HepG2 (cell line): ENCODE results near the gene GAPDH. TPM values are rescaled to one million over a fixed set of nuclear protein-coding genes. Genes with fewer than 3 reads are reported as not detected.
A peak's percentile ranks its signal among the peaks of the same experiment; 100 is the strongest.

Experiments used
- ATAD3A ChIP-seq: sonication (generic); formaldehyde crosslinking; IDR thresholded peaks from 2 replicates; pipeline ENCODE4 v1.4.0; 2020; ENCODE audit warnings: missing genetic modification reagents
- CENPT ChIP-seq: sonication (generic); formaldehyde crosslinking; IDR thresholded peaks from 2 replicates; pipeline ENCODE4 v1.8.0; 2022; ENCODE audit warnings: low read depth, mild to moderate bottlenecking, moderate library complexity, missing genetic modification reagents
- FOXK2 ChIP-seq: fragments of 450-650 bp; IDR thresholded peaks from 2 replicates; pipeline ENCODE4 v1.6.1; 2016
- ISX ChIP-seq: sonication (generic); formaldehyde crosslinking; conservative IDR thresholded peaks from 2 replicates; pipeline ENCODE4 v1.5.0; 2020; ENCODE audit warnings: missing genetic modification reagents
- JDP2 ChIP-seq: sonication (generic); formaldehyde crosslinking; IDR thresholded peaks from 2 replicates; pipeline ENCODE4 v1.8.1; 2022; ENCODE audit warnings: missing genetic modification reagents, borderline replicate concordance
- KAT7 ChIP-seq: IDR thresholded peaks from 2 replicates; pipeline ENCODE4 v1.6.1; 2018; ENCODE audit warnings: borderline replicate concordance, missing compliant biosample characterization
- MYNN ChIP-seq: sonication (generic); formaldehyde crosslinking; IDR thresholded peaks from 2 replicates; pipeline ENCODE4 v1.4.0; 2020; ENCODE audit warnings: mild to moderate bottlenecking, low read depth, missing genetic modification reagents
- PHB2 ChIP-seq: fragments of 450-650 bp; IDR thresholded peaks from 2 replicates; pipeline ENCODE4 v1.6.1; 2018; ENCODE audit not compliant: partially characterized antibody
- POLR2A ChIP-seq, 2 experiments: IDR thresholded peaks; 2 replicates each; pipeline ENCODE4 v1.6.1; 2011; ENCODE audit warnings: low read depth in 2 of 2, low read length in 2 of 2, mild to moderate bottlenecking in 1 of 2, moderate library complexity in 1 of 2; ENCODE audit not compliant: insufficient read depth in 1 of 2
- RFX1 ChIP-seq: fragments of 450-650 bp; IDR thresholded peaks from 2 replicates; pipeline ENCODE4 v1.6.1; 2017
- SNAI1 ChIP-seq: sonication (generic); formaldehyde crosslinking; IDR thresholded peaks from 2 replicates; pipeline ENCODE4 v1.5.0; 2020; ENCODE audit warnings: mild to moderate bottlenecking, missing genetic modification reagents, borderline replicate concordance
- TEAD2 ChIP-seq: sonication (generic); formaldehyde crosslinking; IDR thresholded peaks from 2 replicates; pipeline ENCODE4 v1.9.0; 2021; ENCODE audit warnings: missing genetic modification reagents
- YY1 ChIP-seq: IDR thresholded peaks from 2 replicates; pipeline ENCODE4 v1.6.1; 2011; ENCODE audit warnings: low read length, low read depth, moderate library complexity, mild to moderate bottlenecking; ENCODE audit not compliant: insufficient read depth, insufficient replicate concordance
- ZNF614 ChIP-seq: IDR thresholded peaks from 2 replicates; pipeline ENCODE4 v1.6.1; 2018; ENCODE audit warnings: missing biosample characterization, missing genetic modification reagents, inconsistent platforms, borderline replicate concordance
- polyA plus RNA-seq, 8 experiments: library from polyadenylated mRNA; depleted of rRNA in 3 of 8; stranded (reverse) in 7 of 8; unstranded in 1 of 8; fragments of >200 nt; fragmentation: Illumina TruSeq in 4 of 8; extraction: Trizol in 4 of 8; gene quantifications; 2 replicates each; pipeline versions ENCODE4 v1.2.1 to v1.2.3, GENCODE V29; 2011 to 2016; ENCODE audit warnings: low read depth in 4 of 8, missing spikeins in 1 of 8, mixed read lengths in 1 of 8; ENCODE audit not compliant: insufficient read depth in 1 of 8
- total RNA-seq, 5 experiments: library from RNA; depleted of rRNA; stranded (reverse); fragments of >200 nt; fragmentation: Illumina TruSeq; extraction: Trizol; gene quantifications; 2 replicates each; pipeline ENCODE4 v1.2.3, GENCODE V29; 2016; ENCODE audit warnings: low read depth in 1 of 5
- TF ChIP-seq, protein P1 (sequence below): sonication (generic); formaldehyde crosslinking; IDR thresholded peaks from 2 replicates; pipeline ENCODE4; 2020; ENCODE audit warnings: missing genetic modification reagents, mild to moderate bottlenecking, borderline replicate concordance
- TF ChIP-seq, protein P2 (sequence below): sonication (generic); formaldehyde crosslinking; IDR thresholded peaks from 2 replicates; pipeline ENCODE4 v1.8.1; 2023; ENCODE audit warnings: mild to moderate bottlenecking, moderate library complexity, missing genetic modification reagents
- TF ChIP-seq, protein P3 (sequence below): sonication (generic); formaldehyde crosslinking; IDR thresholded peaks from 2 replicates; pipeline ENCODE4 v1.4.0; 2020; ENCODE audit warnings: missing genetic modification reagents
- TF ChIP-seq, protein P4 (sequence below), 2 experiments: sonication (generic) in 1 of 2; formaldehyde crosslinking in 1 of 2; IDR thresholded peaks; 2 replicates each; pipeline versions ENCODE4 v1.4.0 to v1.6.1; 2016 to 2020; ENCODE audit warnings: borderline replicate concordance in 1 of 2, low read depth in 1 of 2, mild to moderate bottlenecking in 1 of 2, missing genetic modification reagents in 1 of 2
- TF ChIP-seq, protein P5 (sequence below): IDR thresholded peaks from 2 replicates; pipeline ENCODE4 v1.6.1; 2018; ENCODE audit warnings: missing genetic modification reagents

The GAPDH gene
- total and polyA plus RNA-seq, 2 of the 13 experiments (the other 11 are each of a cell fraction or from before 2014, with no cell fraction given): 3,038 to 12,722 TPM

DNA sequence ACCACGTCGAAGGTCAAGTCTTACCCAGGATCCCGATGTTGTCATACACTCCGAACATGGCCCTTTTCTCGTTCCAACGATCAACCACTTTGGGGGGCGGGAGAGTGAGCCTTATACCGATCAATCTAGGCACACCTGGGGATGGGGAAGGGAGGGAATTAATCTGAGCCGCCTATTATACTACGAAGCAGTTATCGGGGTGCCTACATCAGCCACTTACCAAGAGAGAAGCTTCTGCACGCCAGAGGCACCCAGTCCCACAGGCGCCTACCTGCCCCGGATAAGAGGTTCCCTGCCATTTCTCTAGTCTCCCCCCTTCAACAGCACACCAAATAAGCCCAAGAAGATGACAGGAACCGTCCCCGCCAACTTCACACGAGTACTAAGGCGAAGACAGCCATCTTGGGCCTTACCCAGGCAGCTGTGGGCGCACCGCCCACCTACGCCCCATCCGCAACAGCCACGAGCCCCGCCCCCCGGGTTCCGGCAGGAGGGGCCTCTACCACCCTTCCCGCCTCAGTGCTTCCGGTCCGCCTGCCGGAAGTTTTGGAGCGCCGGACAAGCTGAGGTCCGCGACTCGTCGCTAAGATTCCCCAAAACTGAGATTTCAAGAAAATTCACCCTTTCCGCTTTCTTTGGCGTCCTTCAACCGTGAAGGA, 41.4 kb upstream of the GAPDH start, which contains the start of gene MRPL51 (continued):
- TF ChIP-seq, protein P1, sequence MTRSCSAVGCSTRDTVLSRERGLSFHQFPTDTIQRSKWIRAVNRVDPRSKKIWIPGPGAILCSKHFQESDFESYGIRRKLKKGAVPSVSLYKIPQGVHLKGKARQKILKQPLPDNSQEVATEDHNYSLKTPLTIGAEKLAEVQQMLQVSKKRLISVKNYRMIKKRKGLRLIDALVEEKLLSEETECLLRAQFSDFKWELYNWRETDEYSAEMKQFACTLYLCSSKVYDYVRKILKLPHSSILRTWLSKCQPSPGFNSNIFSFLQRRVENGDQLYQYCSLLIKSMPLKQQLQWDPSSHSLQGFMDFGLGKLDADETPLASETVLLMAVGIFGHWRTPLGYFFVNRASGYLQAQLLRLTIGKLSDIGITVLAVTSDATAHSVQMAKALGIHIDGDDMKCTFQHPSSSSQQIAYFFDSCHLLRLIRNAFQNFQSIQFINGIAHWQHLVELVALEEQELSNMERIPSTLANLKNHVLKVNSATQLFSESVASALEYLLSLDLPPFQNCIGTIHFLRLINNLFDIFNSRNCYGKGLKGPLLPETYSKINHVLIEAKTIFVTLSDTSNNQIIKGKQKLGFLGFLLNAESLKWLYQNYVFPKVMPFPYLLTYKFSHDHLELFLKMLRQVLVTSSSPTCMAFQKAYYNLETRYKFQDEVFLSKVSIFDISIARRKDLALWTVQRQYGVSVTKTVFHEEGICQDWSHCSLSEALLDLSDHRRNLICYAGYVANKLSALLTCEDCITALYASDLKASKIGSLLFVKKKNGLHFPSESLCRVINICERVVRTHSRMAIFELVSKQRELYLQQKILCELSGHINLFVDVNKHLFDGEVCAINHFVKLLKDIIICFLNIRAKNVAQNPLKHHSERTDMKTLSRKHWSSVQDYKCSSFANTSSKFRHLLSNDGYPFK (CRISPR knock-in tag): peak; percentile 99
- 0 out of 2 replicates have a peak, but pooled peaks have one; percentile 42 for TF ChIP-seq KAT7 (CRISPR knock-in tag)
- TF ChIP-seq ISX (CRISPR knock-in tag): no peak
- no peak for TF ChIP-seq MYNN (CRISPR knock-in tag)
- no peak for TF ChIP-seq SNAI1 (CRISPR knock-in tag)
- TF ChIP-seq, protein P2, sequence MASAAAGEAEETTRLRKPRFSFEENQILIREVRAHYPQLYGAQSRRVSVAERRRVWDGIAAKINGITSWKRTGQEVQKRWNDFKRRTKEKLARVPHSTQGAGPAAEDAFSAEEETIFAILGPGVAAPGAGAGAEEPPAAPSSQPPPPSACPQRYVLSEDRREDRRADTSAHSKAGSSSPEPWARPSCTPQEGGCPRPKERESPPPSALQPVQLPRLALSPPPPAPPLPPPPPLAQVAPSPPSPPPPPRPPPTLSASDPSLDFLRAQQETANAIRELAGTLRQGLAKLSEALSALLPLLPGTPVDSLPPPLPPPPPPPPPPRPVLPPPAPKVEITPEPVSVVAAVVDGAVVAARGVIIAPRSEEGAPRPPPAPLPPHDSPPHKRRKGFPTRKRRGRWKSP (CRISPR knock-in tag): peak; percentile 30; the same call in 1 of the 2 replicates
- TF ChIP-seq, protein P3, sequence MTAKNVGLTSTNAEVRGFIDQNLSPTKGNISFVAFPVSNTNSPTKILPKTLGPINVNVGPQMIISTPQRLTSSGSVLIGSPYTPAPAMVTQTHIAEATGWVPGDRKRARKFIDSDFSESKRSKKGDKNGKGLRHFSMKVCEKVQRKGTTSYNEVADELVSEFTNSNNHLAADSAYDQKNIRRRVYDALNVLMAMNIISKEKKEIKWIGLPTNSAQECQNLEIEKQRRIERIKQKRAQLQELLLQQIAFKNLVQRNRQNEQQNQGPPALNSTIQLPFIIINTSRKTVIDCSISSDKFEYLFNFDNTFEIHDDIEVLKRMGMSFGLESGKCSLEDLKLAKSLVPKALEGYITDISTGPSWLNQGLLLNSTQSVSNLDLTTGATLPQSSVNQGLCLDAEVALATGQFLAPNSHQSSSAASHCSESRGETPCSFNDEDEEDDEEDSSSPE (CRISPR knock-in tag): peak; percentile 66
- peak; percentile 26; the same call in 1 of the 2 replicates for TF ChIP-seq CENPT
- TF ChIP-seq PHB2: no peak
- peak; percentile 79 to 91 for TF ChIP-seq POLR2A (IDR thresholded peaks at IDR 0.05; ENCODE audit: insufficient read depth in 1 of 2, low read depth in 2 of 2, low read length in 2 of 2)
- no peak for TF ChIP-seq JDP2 (CRISPR knock-in tag)
- TF ChIP-seq, protein P4, sequence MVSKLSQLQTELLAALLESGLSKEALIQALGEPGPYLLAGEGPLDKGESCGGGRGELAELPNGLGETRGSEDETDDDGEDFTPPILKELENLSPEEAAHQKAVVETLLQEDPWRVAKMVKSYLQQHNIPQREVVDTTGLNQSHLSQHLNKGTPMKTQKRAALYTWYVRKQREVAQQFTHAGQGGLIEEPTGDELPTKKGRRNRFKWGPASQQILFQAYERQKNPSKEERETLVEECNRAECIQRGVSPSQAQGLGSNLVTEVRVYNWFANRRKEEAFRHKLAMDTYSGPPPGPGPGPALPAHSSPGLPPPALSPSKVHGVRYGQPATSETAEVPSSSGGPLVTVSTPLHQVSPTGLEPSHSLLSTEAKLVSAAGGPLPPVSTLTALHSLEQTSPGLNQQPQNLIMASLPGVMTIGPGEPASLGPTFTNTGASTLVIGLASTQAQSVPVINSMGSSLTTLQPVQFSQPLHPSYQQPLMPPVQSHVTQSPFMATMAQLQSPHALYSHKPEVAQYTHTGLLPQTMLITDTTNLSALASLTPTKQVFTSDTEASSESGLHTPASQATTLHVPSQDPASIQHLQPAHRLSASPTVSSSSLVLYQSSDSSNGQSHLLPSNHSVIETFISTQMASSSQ (IDR thresholded peaks at IDR 0.05; ENCODE audit: low read depth): no peak
- TF ChIP-seq, protein P4 (CRISPR knock-in tag; IDR thresholded peaks at IDR 0.05; ENCODE audit: borderline replicate concordance): no peak
- TF ChIP-seq ZNF614 (CRISPR knock-in tag): 0 out of 2 replicates have a peak, but pooled peaks have one; percentile 24
- TF ChIP-seq, protein P5, sequence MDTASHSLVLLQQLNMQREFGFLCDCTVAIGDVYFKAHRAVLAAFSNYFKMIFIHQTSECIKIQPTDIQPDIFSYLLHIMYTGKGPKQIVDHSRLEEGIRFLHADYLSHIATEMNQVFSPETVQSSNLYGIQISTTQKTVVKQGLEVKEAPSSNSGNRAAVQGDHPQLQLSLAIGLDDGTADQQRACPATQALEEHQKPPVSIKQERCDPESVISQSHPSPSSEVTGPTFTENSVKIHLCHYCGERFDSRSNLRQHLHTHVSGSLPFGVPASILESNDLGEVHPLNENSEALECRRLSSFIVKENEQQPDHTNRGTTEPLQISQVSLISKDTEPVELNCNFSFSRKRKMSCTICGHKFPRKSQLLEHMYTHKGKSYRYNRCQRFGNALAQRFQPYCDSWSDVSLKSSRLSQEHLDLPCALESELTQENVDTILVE (CRISPR knock-in tag): no peak
- TF ChIP-seq RFX1: no peak
- TF ChIP-seq FOXK2: peak; percentile 62; the same call in 1 of the 2 replicates
- TF ChIP-seq TEAD2: peak; percentile 18; the same call in 1 of the 2 replicates
- TF ChIP-seq YY1: peak; percentile 96
- TF ChIP-seq ATAD3A (CRISPR knock-in tag): no peak
